Ishikawa (cell line): ENCODE data around the gene FOXD1.

ENCODE experiments used
- CEBPB ChIP-seq: IDR thresholded peaks from 2 replicates; pipeline ENCODE4 v1.6.1; 2012
- CREB1 ChIP-seq: IDR thresholded peaks from 2 replicates; pipeline ENCODE4 v1.6.1; 2012; ENCODE audit warnings: low read depth
- EGR1 ChIP-seq: IDR thresholded peaks from 2 replicates; pipeline ENCODE4 v1.6.1; 2012
- EP300 ChIP-seq: IDR thresholded peaks from 2 replicates; pipeline ENCODE4 v1.6.1; 2012; ENCODE audit warnings: borderline replicate concordance
- FOXM1 ChIP-seq: IDR thresholded peaks from 2 replicates; pipeline ENCODE4 v1.6.1; 2012; ENCODE audit warnings: low read depth, borderline replicate concordance
- MAX ChIP-seq: IDR thresholded peaks from 2 replicates; pipeline ENCODE4 v1.6.1; 2012
- NFIC ChIP-seq: IDR thresholded peaks from 2 replicates; pipeline ENCODE4 v1.6.1; 2012
- TAF1 ChIP-seq: IDR thresholded peaks from 2 replicates; pipeline ENCODE4 v1.6.1; 2012; ENCODE audit warnings: low read depth, mild to moderate bottlenecking
- TCF12 ChIP-seq: IDR thresholded peaks from 2 replicates; pipeline ENCODE4 v1.6.1; 2012; ENCODE audit warnings: low read depth
- TEAD4 ChIP-seq: IDR thresholded peaks from 2 replicates; pipeline ENCODE4 v1.6.1; 2012
- YY1 ChIP-seq: IDR thresholded peaks from 2 replicates; pipeline ENCODE4 v1.6.1; 2012; ENCODE audit warnings: low read depth
- ZBTB7A ChIP-seq: IDR thresholded peaks from 2 replicates; pipeline ENCODE4 v1.6.1; 2012; ENCODE audit warnings: low read depth

GRCh38 chr5:73484511-73484910, 35.9 kb upstream of the FOXD1 start:
- no peak for TF ChIP-seq CEBPB
- no peak for TF ChIP-seq CREB1
- no peak for TF ChIP-seq NFIC
- no peak for TF ChIP-seq FOXM1
- TF ChIP-seq YY1, result no peak
- TF ChIP-seq MAX, result no peak
- no peak for TF ChIP-seq ZBTB7A
- TF ChIP-seq TAF1, result no peak
- TF ChIP-seq EP300, result no peak
- TF ChIP-seq TCF12, result no peak
- TF ChIP-seq EGR1, result no peak
- no peak for TF ChIP-seq TEAD4
